HFF-Myc (cell line): ENCODE measurements around the gene STK24.

ENCODE experiments used
- DNase-seq: peaks from one replicate; pipeline ENCODE4 v3.0.0-alpha.2; 2011; ENCODE audit warnings: low read depth; ENCODE audit errors: extremely low read depth
- H3K4me3 ChIP-seq: replicated peaks from 2 replicates; pipeline ENCODE4 v1.5.1; 2011; ENCODE audit warnings: low read depth, mild to moderate bottlenecking, control low read depth, low read length
- TF ChIP-seq, protein P1 (sequence below): IDR thresholded peaks from 2 replicates; pipeline ENCODE4 v1.5.1; 2012; ENCODE audit warnings: mild to moderate bottlenecking, low read depth, low read length, control low read depth; ENCODE audit errors: missing control alignments

Gene STK24

DNA sequence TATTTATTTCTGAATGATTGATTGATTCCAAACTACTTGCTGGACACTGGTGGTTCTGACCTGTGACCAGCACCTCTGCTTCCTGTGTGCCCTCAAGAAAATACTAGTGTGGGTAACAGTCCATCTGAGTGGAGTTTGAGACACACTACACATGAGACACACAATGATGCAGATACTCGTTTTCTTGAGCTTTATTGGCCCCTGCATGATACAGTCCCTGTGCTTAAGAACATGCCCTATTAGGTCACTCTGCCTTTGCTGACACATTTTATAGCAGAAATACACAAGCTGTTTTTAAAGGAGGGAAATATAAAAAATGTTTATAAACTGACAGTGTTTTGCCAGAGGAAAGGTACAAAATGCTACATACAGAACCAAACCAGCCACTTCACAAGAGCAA lies 126.9 kb downstream of the STK24 start:
- H3K4me3 ChIP-seq = no peak overlapping the region
- no peak for DNase-seq
- TF ChIP-seq, protein P1, sequence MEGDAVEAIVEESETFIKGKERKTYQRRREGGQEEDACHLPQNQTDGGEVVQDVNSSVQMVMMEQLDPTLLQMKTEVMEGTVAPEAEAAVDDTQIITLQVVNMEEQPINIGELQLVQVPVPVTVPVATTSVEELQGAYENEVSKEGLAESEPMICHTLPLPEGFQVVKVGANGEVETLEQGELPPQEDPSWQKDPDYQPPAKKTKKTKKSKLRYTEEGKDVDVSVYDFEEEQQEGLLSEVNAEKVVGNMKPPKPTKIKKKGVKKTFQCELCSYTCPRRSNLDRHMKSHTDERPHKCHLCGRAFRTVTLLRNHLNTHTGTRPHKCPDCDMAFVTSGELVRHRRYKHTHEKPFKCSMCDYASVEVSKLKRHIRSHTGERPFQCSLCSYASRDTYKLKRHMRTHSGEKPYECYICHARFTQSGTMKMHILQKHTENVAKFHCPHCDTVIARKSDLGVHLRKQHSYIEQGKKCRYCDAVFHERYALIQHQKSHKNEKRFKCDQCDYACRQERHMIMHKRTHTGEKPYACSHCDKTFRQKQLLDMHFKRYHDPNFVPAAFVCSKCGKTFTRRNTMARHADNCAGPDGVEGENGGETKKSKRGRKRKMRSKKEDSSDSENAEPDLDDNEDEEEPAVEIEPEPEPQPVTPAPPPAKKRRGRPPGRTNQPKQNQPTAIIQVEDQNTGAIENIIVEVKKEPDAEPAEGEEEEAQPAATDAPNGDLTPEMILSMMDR = no peak

DNA sequence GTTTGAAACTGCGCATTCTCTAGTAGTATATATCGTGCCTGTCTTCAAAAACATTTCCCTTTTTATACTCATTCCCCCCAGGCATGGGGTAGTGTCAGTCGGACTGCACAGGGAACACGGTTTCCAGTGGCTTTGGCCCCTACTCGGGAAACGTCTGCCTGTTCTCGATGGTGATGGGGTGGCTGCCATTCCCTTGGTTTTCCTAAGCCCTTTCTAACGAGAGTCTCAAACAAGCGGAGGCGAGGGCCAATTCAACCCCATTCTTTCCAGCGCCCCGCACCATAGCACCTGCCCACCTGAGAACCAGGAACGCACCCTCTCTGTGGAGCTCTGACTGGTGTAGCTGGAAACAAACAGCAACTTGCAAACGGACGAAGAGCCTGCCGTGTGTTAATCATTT lies 127.6 kb downstream of the STK24 start:
- H3K4me3 ChIP-seq = no peak overlapping the region
- no peak for DNase-seq
- TF ChIP-seq, protein P1 = no peak

DNA sequence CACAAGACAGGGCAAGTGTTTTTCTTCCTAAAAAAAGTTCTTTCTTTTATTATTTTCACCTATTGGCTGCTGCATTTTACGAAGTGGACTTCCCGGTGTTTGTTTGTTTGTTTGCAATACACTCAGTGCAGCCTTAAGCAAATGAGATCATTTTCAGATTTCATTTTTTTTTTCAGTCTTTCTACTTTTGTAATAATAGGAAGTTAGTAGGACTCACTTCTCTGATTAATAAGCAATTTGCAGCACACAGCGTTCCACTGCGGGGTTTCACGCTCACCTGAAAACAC lies 128.3 kb downstream of the STK24 start:
- DNase-seq = no peak
- TF ChIP-seq, protein P1 = no peak
- no peak overlapping the region for H3K4me3 ChIP-seq

DNA sequence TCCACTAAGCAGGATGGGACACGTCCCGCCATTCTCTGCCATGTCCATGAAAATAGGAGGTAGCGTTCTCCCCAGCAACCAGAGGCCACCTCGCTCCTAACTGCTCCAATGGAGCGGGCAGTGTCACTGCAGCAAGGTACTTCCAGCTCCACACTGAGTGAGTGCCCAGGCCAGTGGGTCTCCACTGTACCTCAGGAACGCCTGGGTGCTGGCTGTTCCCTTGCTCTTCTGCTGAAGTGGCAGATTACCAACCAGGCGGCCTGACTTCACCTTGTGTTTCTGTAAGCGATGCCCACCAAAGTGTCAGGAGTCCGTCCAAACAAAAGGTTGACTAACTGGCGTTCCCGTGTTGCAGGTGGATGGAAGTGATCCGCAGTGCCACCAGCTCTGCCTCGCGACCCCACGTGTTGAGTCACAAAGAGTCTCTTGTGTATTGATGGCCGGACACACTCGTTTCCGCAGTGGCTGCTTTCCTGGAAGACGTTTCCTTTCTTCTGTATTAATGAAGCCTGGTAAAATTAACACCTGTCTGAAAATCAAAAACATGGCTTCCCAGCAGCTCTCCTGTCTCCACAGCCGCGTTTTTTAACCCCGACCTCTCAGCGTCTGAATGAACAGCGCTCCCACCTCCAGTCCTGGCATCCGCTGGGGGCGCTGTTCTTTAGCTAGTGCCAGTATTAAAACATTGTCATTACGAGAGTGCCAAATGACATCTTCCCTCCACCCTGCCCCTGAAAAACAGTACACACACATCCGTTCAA lies 128.8 kb downstream of the STK24 start:
- H3K4me3 ChIP-seq = no peak overlapping the region
- no peak for DNase-seq
- TF ChIP-seq, protein P1 = peak; percentile 68

DNA sequence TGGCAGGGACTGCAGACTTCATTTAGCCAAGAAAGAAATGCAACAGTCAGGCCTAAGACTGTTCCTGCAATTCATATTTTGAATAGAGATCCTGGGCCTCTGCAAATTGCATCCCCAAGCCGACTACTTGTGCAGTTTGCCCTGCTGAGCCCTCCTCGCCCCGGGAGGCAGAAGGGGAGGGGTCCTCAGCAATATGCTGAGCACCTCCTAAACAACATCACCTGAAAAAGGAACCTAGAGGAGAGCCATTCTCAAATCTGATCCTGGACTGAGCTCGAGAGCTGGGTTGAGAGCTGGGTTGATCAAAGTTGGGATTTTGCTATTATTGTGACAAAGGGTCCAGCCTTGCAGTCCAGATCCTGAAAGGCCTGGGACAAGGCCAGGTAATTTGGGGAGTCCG lies 129.8 kb downstream of the STK24 start:
- H3K4me3 ChIP-seq = no peak overlapping the region
- no peak for DNase-seq
- TF ChIP-seq, protein P1 = no peak

DNA sequence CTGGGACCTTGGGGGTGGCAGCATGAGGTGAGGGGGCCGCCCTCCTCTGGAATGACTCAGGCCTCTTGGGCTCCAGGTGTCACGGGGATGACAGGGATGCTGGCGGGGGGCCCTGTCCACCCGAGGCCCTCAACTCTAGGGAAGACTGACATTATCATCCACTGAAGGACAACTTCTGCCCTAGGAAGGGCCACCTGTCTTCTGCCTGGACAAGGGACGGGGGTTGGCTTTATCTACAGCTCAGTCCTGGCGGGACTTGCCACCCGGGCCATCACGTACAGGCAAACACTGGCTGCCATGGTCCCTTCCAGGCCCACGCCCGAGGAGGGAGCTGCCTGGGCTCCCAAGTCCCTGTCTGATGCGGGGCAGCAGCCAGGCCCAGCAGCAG lies 130.7 kb downstream of the STK24 start:
- TF ChIP-seq, protein P1 = no peak
- H3K4me3 ChIP-seq = no peak overlapping the region
- no peak for DNase-seq
